GM12872 (cell line): ENCODE results near the gene LIMCH1.

Experiments
- CTCF ChIP-seq: IDR thresholded peaks from 3 replicates; pipeline ENCODE4 v1.5.1; 2011; ENCODE audit warnings: low read depth, mild to moderate bottlenecking, low read length, moderate library complexity; ENCODE audit not compliant: insufficient read depth

LIMCH1 gene

GRCh38 chr4:41532882-41533281 is 5.1 kb upstream of the LIMCH1 start:
- no peak for TF ChIP-seq CTCF

GRCh38 chr4:41533680-41534079 is 4.3 kb upstream of the LIMCH1 start:
- TF ChIP-seq CTCF: no peak

GRCh38 chr4:41534404-41534803 is 3.6 kb upstream of the LIMCH1 start:
- no peak for TF ChIP-seq CTCF

GRCh38 chr4:41535911-41536371 is 2.0 kb upstream of the LIMCH1 start:
- no peak for TF ChIP-seq CTCF

GRCh38 chr4:41537292-41537890 is 566 bp upstream of the LIMCH1 start:
- TF ChIP-seq CTCF: no peak

- TF ChIP-seq CTCF: no peak
These were observed 1.0 kb downstream of the LIMCH1 start for GRCh38 chr4:41538887-41539498.

GRCh38 chr4:41539711-41540110 is 1.8 kb downstream of the LIMCH1 start:
- TF ChIP-seq CTCF: no peak
